Measurements from ENCODE around the gene ZNF341.
"Not testable (repeated sequence)": the region's sequence is repeated elsewhere in the genome, so short reads cannot be mapped to it uniquely, and the experiment has no call there.

Gene ZNF341

DNA sequence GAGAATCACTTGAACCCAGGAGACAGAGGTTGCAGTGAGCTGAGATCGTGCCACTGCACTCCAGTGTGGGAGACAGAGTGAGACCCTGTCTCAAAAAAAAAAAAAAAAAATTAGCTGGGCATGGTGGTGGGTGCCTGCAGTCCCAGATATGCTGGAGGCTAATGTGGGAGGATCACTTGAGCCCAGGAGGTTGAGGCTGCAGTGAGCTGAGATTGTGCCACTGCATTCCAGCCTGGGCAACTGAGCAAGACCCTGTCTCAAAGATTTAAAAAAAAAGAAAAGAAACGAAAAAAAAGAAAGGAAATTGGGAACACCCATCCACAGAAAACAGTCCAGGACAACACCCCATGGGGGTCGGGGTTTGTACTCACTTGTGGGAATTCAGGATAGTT, 60.8 kb downstream of the ZNF341 start:
- DNase-seq (ENCODE audit: low read depth, low spot score), result not testable (repeated sequence)

DNA sequence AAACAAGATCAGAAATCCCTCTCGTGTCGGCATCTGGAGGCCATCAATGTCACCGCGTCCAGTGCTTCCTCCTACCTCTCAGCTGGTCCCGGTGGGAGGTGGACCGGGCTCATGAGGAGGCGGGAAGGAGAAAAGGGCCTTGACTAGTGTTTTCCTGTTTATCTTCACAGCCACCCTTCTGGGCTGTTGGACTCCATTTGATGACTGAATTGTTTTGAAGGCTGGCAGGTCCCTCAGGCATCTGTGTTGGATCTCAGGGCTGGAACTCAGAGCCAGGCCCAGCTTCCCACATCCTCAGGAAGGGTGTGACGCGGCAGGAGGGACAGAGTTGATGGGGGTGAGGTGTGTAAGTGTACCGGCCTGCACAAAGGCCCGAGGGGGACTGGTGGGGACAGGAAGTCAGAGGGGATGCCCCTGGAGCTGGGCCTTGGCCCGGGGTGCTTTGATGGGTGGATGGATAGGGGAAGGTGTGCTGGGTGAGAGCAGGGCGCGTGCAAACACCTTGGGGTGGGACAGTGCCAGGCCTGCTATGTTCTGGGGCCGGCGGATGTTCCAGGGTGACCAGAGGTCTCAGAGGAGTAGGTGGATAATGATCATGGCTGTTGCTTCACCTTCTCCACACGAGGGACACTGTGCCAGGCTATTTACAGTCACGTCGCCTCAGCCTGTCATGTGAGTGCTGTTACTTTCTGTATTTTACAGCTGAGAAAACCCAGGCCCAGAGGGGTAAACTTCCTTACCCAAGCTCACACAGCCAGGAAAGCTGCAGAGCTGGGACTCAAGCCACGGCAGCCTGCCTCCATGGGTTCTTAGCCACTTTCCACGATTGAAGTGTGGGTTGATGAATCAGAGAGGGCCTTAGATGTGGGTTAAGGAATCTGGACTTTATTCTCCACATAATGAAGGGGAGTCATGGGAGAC, 61.5 kb downstream of the ZNF341 start:
- DNase-seq (ENCODE audit: low read depth, low spot score), result no peak

DNA sequence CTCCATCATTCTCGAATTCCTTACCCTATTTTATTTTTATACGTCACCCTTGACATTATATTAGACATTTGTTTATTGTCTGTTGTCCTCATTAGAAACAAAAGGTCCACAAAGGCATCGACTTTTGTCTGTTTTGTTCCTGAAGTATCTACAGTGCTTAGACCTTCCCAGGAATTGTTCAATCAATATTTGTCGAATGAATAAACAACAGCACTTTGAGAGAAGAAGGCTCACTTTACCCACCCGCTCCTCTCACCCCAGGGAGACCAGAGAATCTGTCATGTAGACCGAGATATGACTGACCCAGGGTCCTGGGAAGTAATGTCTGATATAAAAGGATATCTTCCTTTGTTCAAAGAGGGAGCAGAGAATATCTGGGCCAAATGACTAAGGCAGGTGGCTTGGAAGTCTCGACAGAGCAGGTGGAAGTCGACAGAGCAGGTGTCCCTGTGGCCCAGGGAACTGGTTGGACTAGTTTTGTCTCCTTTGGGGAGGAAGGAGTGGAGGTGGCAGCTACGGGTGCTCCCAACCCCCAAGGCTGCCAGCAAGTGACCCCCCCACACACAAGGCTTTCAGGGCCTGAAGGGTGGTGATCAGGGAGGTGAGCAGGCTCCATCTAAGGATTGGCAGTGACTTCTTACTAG, 64.6 kb downstream of the ZNF341 start:
- DNase-seq (ENCODE audit: low read depth, low spot score), result no peak

DNA sequence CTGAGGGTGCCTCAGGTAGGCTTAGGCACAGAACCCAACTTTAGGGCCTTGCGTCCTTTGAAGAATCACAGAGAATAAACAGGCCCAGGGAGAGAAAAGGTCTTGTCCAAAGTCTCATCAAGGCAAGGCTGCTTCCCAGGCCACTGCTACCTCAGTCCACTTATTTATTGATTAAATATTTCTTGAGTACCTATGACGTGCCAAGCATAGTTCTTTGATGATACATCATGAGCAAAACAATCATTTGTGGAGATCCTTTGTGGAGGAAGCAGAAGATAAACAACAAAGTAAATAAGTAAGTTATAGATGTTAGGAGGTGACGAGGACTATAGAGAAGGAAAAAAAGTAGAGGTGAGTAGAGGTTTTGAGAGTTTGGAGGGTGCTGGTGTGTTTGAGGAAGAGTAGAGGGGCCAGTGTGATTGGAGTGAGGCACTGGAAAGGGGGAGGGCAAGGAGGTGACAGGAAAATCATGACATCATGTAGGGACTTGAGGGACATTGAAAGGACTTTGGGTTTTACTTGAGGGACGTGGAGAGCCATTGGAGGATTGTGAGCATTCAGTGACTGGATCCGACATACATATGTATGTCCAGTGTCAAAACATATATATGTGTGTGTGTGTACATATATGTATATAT, 65.2 kb downstream of the ZNF341 start:
- no peak for DNase-seq (ENCODE audit: low read depth, low spot score)

DNA sequence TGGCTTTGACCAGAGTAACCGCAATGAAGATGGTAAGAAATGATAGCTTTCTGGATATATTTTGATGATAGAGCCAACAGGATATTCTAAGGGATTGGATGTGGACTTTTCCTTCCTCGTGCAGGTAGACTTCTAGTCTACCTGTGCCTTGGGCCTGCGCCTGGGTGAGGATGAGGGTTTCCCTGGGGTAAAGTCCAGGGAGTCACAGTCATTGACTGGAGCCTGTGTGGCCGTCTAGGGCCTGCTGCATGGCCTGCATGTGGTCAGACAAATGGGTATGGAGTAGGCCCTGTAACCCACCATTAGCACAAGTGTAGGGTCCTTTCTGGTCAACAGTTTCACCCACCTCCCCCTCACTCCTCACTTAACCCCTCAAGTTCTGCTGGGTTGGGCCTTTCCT, 66.6 kb downstream of the ZNF341 start:
- no peak for DNase-seq (ENCODE audit: low read depth, low spot score)

DNA sequence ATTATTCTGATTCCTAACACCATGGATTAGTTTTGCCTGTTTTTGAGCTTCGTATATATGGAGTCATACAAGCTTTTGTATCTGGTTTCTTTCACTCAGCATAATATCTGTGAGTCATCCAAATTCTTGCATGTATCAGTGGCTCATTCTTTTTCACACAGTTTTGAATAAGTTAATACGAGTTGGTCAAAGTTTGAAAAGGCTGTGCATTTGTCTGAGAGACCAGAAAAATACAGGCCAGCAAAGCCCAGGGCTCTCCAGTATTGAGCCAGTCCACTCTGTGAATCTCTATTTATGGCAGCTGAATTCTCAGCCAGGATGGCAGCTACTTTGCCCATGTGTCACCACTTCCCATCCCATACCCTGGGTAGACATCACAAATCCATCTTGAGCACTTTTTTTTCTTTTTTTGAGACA, 72.1 kb downstream of the ZNF341 start:
- no peak for DNase-seq (ENCODE audit: low read depth, low spot score)

DNA sequence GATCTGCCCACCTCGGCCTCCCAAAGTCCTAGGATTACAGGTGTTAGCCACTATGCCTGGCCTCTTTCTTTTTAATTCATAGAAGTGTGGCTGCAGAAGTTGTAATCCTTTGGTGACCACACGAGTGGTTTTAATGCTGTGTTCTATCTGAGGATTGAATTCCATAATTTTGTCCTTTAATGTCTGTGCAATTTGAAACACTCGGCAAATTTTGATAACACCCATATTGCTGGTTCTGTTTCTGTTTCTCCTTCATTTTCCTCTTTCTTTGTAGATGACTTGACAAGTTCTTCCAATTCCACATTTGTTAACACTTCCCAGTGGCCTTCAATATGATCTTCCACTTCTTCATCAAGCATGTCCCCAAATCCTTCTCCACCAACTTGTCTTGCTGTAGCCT, 76.6 kb downstream of the ZNF341 start:
- no peak for DNase-seq (ENCODE audit: low read depth, low spot score)

DNA sequence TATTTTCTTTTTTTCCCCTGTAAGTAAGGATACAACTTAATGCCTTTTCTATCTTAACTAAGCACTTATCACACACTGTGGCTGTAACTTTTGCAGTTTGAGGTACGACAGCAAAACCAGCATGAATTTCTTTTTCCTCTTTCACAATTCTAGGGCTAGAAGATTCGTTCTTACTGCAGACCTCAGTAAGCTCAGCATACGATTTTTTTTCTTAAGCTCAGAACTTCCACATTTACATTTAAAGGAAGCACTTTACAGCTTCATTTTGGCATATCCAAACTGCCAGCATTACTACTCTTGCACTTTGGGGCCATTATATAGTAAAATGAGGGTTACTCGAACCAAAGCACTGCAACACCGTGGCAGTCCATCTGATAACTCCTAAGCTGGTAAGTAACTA, 78.5 kb downstream of the ZNF341 start:
- DNase-seq (ENCODE audit: low read depth, low spot score), result no peak

DNA sequence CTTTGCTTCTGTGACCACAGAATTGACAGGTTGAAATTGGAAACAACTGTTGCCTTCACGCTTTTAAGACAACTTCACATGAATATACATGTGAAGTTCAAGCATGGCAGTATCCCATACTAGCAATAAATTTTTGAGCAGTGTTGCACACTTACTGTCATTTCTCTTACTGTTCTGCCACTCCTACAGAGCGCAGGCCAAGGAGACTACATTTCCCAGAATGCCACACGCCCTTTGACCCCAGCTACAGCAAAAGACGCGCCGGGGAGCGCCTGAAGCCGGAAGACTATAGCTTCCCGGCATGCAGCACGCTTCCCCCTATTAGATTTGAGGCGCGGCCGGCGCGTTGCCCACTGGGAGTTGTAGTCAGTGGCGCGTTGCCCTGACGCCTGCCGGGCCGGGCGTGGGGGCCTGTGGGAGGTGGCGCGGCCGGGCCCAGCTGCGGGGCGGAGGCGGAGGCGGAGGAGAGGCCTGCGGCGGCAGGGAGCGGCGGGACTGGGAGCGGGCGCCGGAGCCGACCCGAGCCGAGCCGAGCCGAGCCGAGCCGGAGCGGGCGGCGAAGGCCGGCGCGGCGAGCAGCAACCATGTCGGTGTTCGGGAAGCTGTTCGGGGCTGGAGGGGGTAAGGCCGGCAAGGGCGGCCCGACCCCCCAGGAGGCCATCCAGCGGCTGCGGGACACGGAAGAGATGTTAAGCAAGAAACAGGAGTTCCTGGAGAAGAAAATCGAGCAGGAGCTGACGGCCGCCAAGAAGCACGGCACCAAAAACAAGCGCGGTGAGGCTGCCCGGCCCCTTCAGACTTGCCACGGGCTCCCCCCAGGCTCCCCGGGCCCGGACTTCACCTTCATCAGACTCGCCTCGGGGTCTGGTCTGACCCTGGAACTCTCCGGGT, 79.3 kb downstream of the ZNF341 start, which contains the start of gene CHMP4B:
Gene CHMP4B (plus strand): TSS at position 464 of the 891 bp plus-strand sequence. CDS start 121 bp downstream, at position 585.
- peak; percentile 96 for DNase-seq (ENCODE audit: low read depth, low spot score)

DNA sequence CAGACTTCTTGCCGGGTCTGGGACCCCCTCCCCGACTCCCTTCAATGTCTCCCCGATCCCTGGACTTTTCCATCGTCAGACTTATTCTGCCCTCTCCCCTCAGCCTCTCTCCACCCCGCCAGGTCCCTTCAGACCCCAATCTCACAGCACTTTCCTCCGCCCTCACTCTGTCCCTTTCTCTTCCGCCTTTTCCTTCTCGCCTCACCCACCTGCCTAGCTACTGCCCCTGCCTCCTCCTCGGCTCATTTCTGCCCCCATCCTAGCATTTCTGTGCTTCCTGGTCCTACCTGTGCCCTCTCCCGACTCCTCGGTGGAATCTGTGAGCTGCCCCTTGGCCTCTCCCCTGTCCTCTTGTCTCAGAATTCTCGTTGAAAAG, 80.0 kb downstream of the ZNF341 start:
- DNase-seq (ENCODE audit: low read depth, low spot score), result no peak

DNA sequence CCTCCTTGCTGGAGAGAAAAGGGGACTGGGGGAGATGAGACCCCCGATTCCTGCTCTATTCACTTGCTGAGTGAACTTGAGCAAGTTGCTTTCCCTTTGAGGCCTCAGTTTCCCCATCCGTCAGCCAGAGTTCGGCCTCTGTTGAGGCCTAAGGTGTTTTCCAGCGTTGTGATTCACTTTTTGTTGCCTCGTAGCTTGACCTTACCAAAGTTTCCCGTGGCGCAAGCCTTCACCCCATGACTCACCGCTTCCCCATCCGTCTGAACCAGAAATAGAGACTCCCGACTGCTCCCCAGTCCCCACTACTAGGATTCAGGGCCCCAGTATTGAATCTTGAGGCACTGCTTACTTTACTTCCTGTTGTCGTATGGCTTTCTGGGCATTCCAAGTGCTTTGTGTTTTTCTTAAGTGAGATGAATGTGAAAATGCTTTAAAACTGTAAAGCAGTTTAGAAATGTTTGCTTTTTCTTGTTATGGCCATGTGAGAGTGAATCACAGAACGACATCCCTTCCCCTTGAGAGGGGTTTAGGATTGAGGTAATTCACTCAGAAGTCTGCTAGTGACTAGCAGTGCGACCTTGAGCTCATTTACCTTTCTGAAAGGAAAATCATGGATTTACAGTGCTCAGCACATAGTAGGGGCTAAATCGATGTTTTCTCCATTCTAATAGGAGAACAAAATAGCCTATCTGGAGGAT, 80.5 kb downstream of the ZNF341 start:
- no peak for DNase-seq (ENCODE audit: low read depth, low spot score)

DNA sequence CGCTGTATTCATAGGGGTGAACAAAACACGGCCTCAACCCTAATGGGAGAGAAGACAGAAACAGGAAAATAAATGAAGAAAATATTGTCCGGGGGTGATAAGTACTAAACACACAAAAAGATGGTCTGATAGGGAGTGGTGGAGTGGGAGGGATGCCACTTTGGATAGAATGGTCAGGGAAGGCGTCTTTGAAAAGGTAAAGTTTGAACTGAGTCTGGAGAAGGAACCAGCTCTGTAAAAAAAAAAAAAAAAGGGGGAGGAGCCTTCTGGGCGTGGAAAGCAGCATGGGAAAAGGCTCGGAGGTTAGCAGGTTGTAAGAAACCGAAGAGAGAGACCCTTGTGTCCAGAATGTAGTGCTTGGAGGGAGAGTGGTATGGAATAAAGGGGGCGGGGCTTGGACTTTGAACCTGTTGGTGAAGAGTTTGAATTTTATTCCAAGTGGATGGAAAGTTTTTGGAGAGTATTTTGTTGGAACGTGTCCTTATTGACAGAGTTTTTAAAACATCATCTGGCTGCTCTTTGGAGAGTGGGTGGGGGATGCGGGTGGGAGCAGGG, 81.2 kb downstream of the ZNF341 start:
- DNase-seq (ENCODE audit: low read depth, low spot score), result no peak

DNA sequence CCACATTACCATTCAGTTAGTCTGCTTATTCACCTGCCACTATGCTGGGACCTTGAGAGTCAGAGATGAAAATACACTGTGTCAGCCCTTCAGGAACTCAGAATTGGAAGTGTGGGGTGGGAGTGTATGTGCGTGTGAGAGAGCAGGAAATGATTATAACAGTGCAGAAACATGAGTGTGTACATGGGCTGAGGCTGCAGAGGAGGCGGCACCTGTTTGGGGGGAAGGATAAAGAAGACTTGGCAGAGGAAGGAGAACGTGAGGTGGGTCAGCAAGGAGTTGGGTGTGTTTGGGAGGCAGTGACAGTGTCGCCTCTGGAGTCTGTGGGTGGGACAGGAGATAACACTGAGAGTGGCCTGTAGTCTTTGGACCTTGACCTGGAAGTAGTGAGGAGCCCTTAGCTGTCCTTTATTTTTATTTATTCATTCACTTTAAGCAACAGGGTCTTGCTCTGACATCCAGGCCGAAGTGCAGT, 82.5 kb downstream of the ZNF341 start:
- no peak for DNase-seq (ENCODE audit: low read depth, low spot score)

DNA sequence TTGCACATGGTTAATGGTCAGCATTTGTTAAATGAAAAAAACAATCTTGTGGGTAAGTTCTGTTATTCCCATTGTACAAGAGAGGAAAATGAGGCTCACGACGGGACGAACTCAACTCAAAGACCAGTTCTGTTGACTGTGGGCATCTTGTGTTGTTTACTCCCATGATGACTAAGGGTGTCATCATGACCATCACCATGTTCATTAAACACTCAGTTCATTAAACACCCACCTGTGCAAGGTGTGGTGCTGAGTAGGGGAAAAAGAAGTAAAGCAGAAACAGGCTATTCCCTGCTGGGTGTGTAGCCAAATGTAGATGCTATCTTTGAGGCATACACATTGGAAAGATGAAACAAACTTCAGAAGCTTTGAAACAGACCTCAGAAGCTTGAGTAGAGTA, 83.9 kb downstream of the ZNF341 start:
- no peak for DNase-seq (ENCODE audit: low read depth, low spot score)

DNA sequence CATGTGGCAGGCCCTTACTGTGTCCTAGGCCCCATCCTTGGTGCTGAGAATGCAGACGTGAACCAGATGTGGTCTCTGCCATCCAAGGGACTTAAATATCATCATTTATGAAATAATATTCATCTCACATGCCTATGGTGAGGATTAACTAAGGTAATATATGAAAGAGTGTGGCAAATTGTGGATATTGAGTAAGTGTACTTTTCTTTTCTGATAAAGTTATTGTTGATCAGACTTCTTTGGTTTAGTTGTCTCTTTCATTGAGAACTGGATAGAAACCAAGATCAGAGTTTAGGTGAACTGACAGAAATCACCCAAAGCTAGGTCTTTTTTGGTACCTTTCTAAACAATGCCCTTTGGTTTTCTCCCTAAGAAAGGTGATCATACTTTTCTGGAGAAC, 84.4 kb downstream of the ZNF341 start:
- DNase-seq (ENCODE audit: low read depth, low spot score), result no peak

DNA sequence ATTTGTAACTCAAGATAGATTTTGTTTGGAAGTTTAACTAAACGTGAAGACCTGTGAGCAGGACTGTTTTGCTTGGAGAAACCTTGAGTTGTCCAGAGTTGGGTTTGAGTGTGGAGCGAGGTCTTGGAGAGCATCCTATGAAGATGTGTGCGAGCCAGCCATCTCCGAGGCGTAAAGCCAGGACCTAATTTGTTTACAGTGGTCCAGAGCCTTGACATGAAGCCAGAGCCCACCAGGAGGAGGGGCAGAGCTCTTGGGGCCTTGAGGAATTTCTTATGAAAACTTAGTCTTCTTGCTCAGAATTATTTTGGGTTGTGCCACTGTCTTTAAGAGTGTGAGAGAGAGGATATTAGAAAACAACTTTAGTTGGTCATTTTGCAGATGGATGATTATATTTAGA, 85.6 kb downstream of the ZNF341 start:
- DNase-seq (ENCODE audit: low read depth, low spot score), result no peak

DNA sequence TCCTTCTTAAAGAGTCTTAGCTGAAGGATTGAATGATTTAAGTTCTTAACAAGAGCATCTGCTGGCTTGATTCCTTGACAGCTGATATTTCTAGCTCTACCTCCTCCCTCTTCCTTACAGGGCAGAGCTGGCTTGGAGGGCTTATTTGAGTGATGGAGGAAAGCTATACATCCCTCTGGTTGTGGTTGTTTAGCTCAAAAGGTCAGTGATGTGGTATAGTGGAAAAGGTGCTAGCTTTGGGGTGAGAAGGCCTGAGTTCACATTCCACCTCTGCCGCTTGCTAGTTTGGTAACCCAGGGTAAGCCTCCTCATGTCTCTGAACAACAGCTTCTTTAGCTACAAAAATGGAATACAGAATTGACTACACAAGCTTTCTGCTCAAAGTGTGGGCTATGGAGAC, 87.7 kb downstream of the ZNF341 start:
- DNase-seq (ENCODE audit: low read depth, low spot score), result no peak

DNA sequence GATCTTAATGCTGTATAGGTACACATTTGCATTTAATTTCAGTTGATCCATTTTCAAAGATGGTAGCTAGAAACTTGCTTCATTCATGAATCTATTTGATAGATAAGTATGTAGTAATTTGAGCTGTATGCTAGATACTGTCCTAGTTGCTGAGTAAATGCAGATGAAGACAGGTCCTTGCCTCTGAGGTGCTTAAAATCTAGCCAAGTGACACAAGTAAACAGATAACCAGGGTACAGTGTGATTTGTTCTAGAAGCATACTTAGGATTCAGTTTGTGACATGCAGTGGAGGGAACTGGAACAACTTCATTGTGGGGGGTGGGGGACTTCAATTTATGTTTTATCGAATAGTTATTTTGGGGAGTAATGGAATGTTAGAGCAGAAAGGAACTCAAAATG, 88.6 kb downstream of the ZNF341 start:
- DNase-seq (ENCODE audit: low read depth, low spot score), result no peak

DNA sequence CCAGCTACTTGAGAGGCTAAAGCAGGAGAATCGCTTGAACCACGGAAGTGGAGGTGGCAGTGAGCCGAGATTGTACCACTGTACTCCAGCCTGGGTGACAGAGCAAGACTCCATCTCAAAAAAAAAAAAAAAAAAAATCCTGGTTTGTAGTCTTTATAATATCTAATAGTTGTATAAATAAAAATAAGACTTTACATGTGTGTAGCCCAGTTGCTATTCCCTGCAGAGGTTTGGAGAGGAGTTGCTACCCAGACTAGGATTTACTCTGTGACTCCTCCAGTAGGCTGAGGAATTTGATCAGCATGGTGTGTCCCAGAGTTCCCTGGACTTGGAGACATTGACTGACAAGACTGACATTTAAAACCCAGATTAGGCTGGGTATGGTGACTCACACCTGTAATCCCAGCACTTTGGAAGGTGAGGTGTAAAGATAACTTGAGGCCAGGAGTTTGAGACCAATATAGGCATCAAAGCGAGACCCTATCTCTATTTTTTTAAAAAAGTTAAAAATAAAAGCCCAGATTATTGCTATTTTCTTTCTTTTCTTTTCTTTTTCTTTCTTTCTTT, 89.6 kb downstream of the ZNF341 start:
- no peak for DNase-seq (ENCODE audit: low read depth, low spot score)

DNA sequence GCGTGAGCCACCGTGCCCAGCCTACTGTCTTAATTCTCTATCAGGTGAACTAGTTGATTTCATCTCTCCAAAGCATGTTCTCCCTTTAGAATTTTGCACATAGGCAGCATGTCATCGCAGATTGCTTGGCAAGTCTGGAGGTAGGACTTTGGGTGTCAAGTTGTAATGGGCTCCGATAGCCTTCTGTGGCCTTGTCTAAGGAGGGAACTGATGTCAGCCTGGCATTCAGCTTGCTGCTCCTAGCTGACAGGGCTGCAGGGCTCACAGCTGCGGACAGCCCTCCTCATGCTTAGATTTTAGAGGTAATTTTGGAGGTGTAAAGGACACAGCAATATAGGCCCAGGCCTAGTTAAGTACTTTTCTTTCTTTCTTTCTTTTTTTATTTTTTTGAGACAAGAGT, 90.6 kb downstream of the ZNF341 start:
- no peak for DNase-seq (ENCODE audit: low read depth, low spot score)
